ENCODE results near the gene ZNF407.

Gene ZNF407

DNA sequence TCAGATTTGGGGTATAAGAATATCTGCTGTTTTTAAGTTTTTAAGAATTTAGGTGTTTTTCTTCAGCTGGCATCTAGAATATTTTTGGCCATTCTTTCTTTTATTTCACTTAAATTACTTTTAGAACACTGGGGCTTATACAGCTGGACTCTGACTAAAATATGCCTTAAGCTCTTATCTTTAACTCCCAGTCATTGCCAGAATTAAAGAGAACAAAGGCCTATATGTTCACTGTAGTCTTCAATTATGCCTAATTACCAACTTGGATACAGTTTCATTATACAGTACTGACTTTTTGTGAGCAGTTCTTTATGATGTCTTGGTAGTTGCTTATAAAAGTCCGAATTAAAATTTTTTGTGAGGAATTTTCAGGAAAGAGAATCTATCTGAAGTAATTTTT is 192.8 kb downstream of the ZNF407 start:
- POLR2A ChIA-PET: no interaction called here
- Histone ChIP-seq H3K9me3 (ENCODE audit: control extremely low read depth in 1 of 5, control insufficient read depth in 4 of 5, insufficient read depth in 2 of 5, low read depth in 1 of 5, low read length in 4 of 5) (no peaks in the 10 kb centered on the region), H3K4me1 (ENCODE audit: control extremely low read depth in 1 of 4, control insufficient read depth in 4 of 4, insufficient read depth in 4 of 4, low read length in 3 of 4) (no peaks in the 10 kb centered on the region), H3K27me3 (replicated peaks in 2 of 5; ENCODE audit: control insufficient read depth in 4 of 5, insufficient read depth in 5 of 5, low read length in 4 of 5) (no peaks in the 10 kb centered on the region), H3K27ac (ENCODE audit: insufficient read depth in 1 of 2, low read depth in 1 of 2, low read length in 2 of 2, poor library complexity in 1 of 2, severe bottlenecking in 2 of 2) (no peak overlapping the region), H3K4me3 (ENCODE audit: control insufficient read depth in 1 of 7, extremely low read depth in 1 of 7, insufficient read depth in 4 of 7, low read depth in 2 of 7, low read length in 6 of 7) (no peak overlapping the region), H3K36me3 (ENCODE audit: control insufficient read depth in 4 of 4, insufficient read depth in 4 of 4, low read length in 3 of 4) (peaks cover 0 to 14% (median 0%) of the 10 kb centered on the region in 4 experiments)
- DNase-seq: no peak
- CTCF ChIA-PET: no interaction called here
- no CpG with 5 or more reads among the region's 1 CpG for WGBS (ENCODE audit: insufficient coverage)

DNA sequence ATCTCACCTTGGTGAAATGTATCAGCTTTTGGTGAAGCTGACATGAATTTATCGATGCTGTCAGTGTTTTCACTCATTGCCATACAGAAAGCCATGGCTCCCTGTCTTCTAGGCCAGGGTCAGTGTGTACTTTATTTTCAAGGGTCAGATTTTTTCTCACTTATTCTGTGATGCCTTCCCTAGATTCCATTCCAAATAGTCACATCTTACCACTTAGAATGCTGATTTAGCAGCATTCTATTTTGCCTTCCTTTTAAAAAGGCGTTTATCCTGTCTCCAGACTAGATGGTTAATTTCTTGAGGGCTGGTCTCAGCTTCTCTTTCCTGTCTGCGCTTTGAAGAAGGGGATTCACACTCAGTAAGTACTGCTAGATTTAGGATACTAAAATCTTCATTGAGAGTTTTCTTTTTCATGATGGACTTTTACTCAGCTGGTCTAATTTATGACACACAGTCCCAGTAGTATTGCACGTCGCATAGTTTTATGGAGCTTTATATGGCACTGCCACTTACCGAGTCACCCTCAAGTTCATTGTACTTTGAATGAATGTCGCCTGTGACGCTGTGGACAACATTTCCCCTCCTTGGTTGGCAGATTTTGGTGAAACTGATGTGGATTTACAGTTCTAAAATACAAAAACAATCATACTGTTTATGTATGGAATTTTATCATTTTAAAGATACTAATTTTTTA is 194.0 kb downstream of the ZNF407 start:
- Histone ChIP-seq H3K4me1 (ENCODE audit: control extremely low read depth in 1 of 4, control insufficient read depth in 4 of 4, insufficient read depth in 4 of 4, low read length in 3 of 4) (no peaks in the 10 kb centered on the region), H3K9me3 (ENCODE audit: control extremely low read depth in 1 of 5, control insufficient read depth in 4 of 5, insufficient read depth in 2 of 5, low read depth in 1 of 5, low read length in 4 of 5) (no peaks in the 10 kb centered on the region), H3K27ac (ENCODE audit: insufficient read depth in 1 of 2, low read depth in 1 of 2, low read length in 2 of 2, poor library complexity in 1 of 2, severe bottlenecking in 2 of 2) (no peak overlapping the region), H3K4me3 (ENCODE audit: control insufficient read depth in 1 of 7, extremely low read depth in 1 of 7, insufficient read depth in 4 of 7, low read depth in 2 of 7, low read length in 6 of 7) (no peak overlapping the region), H3K36me3 (ENCODE audit: control insufficient read depth in 4 of 4, insufficient read depth in 4 of 4, low read length in 3 of 4) (peaks cover 0 to 10% (median 0%) of the 10 kb centered on the region in 4 experiments), H3K27me3 (replicated peaks in 2 of 5; ENCODE audit: control insufficient read depth in 4 of 5, insufficient read depth in 5 of 5, low read length in 4 of 5) (no peaks in the 10 kb centered on the region)
- ChIA-PET CTCF (no interaction called here), POLR2A (no interaction called here)
- DNase-seq: no peak
- WGBS (ENCODE audit: insufficient coverage): 100% methylated on average over 4 of the region's 8 CpGs

DNA sequence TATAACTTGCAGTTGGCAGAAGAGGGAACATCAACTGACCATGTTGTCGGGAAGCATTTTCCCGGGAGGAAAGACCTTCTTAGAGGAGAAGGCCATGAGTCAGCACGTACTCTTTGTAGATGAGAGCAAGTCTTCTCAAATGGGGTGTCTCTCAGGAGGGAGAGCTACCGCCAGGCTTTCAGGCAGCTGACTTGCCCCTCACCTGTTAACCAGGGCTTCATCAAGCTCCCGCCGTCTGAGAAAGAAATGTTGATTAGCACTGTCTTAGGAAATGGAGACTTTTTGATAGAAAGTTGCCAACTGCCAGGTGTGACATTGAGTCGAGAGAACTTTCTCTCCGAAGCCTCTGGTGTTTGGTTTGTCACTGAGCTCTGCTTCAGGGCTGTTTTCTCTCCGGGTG is 196.1 kb downstream of the ZNF407 start:
- Histone ChIP-seq H3K27me3 (replicated peaks in 2 of 5; ENCODE audit: control insufficient read depth in 4 of 5, insufficient read depth in 5 of 5, low read length in 4 of 5) (no peaks in the 10 kb centered on the region), H3K9me3 (ENCODE audit: control extremely low read depth in 1 of 5, control insufficient read depth in 4 of 5, insufficient read depth in 2 of 5, low read depth in 1 of 5, low read length in 4 of 5) (no peaks in the 10 kb centered on the region), H3K27ac (ENCODE audit: insufficient read depth in 1 of 2, low read depth in 1 of 2, low read length in 2 of 2, poor library complexity in 1 of 2, severe bottlenecking in 2 of 2) (no peak overlapping the region), H3K36me3 (ENCODE audit: control insufficient read depth in 4 of 4, insufficient read depth in 4 of 4, low read length in 3 of 4) (peaks cover 0 to 7% (median 0%) of the 10 kb centered on the region in 4 experiments), H3K4me3 (ENCODE audit: control insufficient read depth in 1 of 7, extremely low read depth in 1 of 7, insufficient read depth in 4 of 7, low read depth in 2 of 7, low read length in 6 of 7) (no peak overlapping the region), H3K4me1 (ENCODE audit: control extremely low read depth in 1 of 4, control insufficient read depth in 4 of 4, insufficient read depth in 4 of 4, low read length in 3 of 4) (no peaks in the 10 kb centered on the region)
- no peak for DNase-seq
- WGBS (ENCODE audit: insufficient coverage): 79% methylated on average over 8 of the region's 9 CpGs
- ChIA-PET CTCF (no interaction called here), POLR2A (no interaction called here)

DNA sequence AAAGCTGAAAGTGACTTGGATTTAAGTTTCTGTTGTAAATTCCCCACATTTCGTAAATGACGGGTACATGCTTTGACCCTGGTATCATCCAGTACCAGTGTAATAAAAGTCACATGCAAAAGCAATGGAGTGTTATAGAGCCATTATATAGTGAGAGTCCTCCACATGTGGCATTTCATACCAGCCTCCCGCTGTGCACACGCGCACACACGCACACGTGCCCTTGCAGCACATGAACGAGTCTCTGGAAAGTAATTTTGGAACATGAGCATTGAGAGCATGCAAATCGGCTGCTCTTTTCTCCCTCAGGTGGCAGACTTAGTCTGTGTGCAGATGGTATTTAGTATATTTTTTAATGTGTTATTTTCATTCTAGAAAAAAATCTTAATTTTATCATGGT is 198.1 kb downstream of the ZNF407 start:
- Histone ChIP-seq H3K36me3 (ENCODE audit: control insufficient read depth in 4 of 4, insufficient read depth in 4 of 4, low read length in 3 of 4) (peaks cover 0 to 3% (median 0%) of the 10 kb centered on the region in 4 experiments), H3K9me3 (ENCODE audit: control extremely low read depth in 1 of 5, control insufficient read depth in 4 of 5, insufficient read depth in 2 of 5, low read depth in 1 of 5, low read length in 4 of 5) (no peaks in the 10 kb centered on the region), H3K4me3 (ENCODE audit: control insufficient read depth in 1 of 7, extremely low read depth in 1 of 7, insufficient read depth in 4 of 7, low read depth in 2 of 7, low read length in 6 of 7) (no peak overlapping the region), H3K27me3 (replicated peaks in 2 of 5; ENCODE audit: control insufficient read depth in 4 of 5, insufficient read depth in 5 of 5, low read length in 4 of 5) (no peaks in the 10 kb centered on the region), H3K27ac (ENCODE audit: insufficient read depth in 1 of 2, low read depth in 1 of 2, low read length in 2 of 2, poor library complexity in 1 of 2, severe bottlenecking in 2 of 2) (no peak overlapping the region), H3K4me1 (ENCODE audit: control extremely low read depth in 1 of 4, control insufficient read depth in 4 of 4, insufficient read depth in 4 of 4, low read length in 3 of 4) (no peaks in the 10 kb centered on the region)
- CTCF ChIA-PET: no interaction called here
- DNase-seq: no peak
- 98% methylated on average over 8 of the region's 9 CpGs for WGBS (ENCODE audit: insufficient coverage)
- POLR2A ChIA-PET: no interaction called here

DNA sequence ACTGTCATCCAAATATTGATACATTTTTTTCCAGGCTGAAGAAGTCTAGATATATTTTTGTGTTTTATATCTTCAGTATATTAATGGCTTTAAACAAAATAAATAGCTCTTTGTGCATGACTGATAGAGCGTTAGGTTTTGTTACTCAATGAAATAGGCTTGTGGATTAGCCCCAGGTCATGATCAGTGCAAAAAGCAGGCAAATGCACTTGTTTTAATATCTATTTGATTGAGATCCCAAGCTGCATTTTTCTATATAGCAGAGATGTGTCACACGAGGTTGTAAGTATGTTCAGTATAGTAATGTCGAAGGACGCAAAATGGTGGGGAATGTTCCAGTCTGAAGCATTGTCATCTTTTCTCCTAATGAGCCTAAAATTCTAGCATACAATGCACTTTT is 198.5 kb downstream of the ZNF407 start:
- H3K27ac ChIP-seq (ENCODE audit: insufficient read depth in 1 of 2, low read depth in 1 of 2, low read length in 2 of 2, poor library complexity in 1 of 2, severe bottlenecking in 2 of 2): no peak overlapping the region
- no peaks in the 10 kb centered on the region for H3K9me3 ChIP-seq (ENCODE audit: control extremely low read depth in 1 of 5, control insufficient read depth in 4 of 5, insufficient read depth in 2 of 5, low read depth in 1 of 5, low read length in 4 of 5)
- H3K4me1 ChIP-seq (ENCODE audit: control extremely low read depth in 1 of 4, control insufficient read depth in 4 of 4, insufficient read depth in 4 of 4, low read length in 3 of 4): no peaks in the 10 kb centered on the region
- no peak for DNase-seq
- peaks cover 0 to 3% (median 0%) of the 10 kb centered on the region in 4 experiments for H3K36me3 ChIP-seq (ENCODE audit: control insufficient read depth in 4 of 4, insufficient read depth in 4 of 4, low read length in 3 of 4)
- WGBS (ENCODE audit: insufficient coverage): 100% methylated on average over 4 of the region's 4 CpGs
- no peak overlapping the region for H3K4me3 ChIP-seq (ENCODE audit: control insufficient read depth in 1 of 7, extremely low read depth in 1 of 7, insufficient read depth in 4 of 7, low read depth in 2 of 7, low read length in 6 of 7)
- no peaks in the 10 kb centered on the region for H3K27me3 ChIP-seq (replicated peaks in 2 of 5; ENCODE audit: control insufficient read depth in 4 of 5, insufficient read depth in 5 of 5, low read length in 4 of 5)
- CTCF ChIA-PET: no interaction called here
- POLR2A ChIA-PET: no interaction called here

DNA sequence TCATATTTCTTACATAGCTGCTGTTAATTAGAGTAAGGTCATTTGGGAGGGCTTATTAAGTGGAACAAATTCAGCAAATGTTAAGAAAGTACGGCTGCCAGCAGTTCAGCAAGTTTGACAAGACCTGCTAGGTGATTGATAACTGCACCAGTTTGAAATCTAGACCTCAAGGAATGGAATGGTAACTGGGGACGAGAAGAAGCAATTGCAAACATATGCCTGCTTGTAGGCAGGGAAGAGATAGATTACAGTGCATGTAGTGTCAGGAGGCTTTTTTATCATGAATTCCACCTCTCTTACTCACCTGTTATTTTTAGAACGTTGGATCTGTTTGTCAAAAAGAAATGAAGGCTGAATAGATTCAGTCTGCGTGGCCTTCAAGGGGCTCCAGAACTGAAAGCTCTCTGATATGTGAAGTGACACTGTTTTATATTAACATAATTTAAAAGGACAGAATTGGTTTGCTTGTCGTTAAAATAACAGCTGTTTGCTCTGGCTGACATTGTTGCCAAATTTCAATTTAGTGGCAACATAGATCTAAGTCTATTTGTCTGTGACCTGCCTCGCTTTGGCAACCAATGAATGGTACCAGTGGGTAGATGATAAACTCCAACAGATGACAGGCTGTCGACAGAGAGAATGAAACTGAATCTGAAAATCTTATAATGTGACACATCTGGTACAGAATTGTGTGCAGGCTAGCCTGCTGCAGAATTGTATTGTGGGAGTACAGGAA is 199.3 kb downstream of the ZNF407 start:
- Histone ChIP-seq H3K4me3 (ENCODE audit: control insufficient read depth in 1 of 7, extremely low read depth in 1 of 7, insufficient read depth in 4 of 7, low read depth in 2 of 7, low read length in 6 of 7) (no peak overlapping the region), H3K4me1 (ENCODE audit: control extremely low read depth in 1 of 4, control insufficient read depth in 4 of 4, insufficient read depth in 4 of 4, low read length in 3 of 4) (no peaks in the 10 kb centered on the region), H3K27ac (ENCODE audit: insufficient read depth in 1 of 2, low read depth in 1 of 2, low read length in 2 of 2, poor library complexity in 1 of 2, severe bottlenecking in 2 of 2) (no peak overlapping the region), H3K36me3 (ENCODE audit: control insufficient read depth in 4 of 4, insufficient read depth in 4 of 4, low read length in 3 of 4) (no peaks in the 10 kb centered on the region), H3K9me3 (ENCODE audit: control extremely low read depth in 1 of 5, control insufficient read depth in 4 of 5, insufficient read depth in 2 of 5, low read depth in 1 of 5, low read length in 4 of 5) (no peaks in the 10 kb centered on the region), H3K27me3 (replicated peaks in 2 of 5; ENCODE audit: control insufficient read depth in 4 of 5, insufficient read depth in 5 of 5, low read length in 4 of 5) (no peaks in the 10 kb centered on the region)
- CTCF ChIA-PET: interaction anchor here (0.6 kb wide), 1 partner anchor 516 kb away, joined by 3 read pairs; no protein-coding TSS in a partner anchor
- DNase-seq: no peak
- POLR2A ChIA-PET: interaction anchor here (0.6 to 0.7 kb wide), 2 partner anchors 13 to 270 kb away, joined by 3 read pairs; no protein-coding TSS in a partner anchor
- 100% methylated on average over 2 of the region's 7 CpGs for WGBS (ENCODE audit: insufficient coverage)

DNA sequence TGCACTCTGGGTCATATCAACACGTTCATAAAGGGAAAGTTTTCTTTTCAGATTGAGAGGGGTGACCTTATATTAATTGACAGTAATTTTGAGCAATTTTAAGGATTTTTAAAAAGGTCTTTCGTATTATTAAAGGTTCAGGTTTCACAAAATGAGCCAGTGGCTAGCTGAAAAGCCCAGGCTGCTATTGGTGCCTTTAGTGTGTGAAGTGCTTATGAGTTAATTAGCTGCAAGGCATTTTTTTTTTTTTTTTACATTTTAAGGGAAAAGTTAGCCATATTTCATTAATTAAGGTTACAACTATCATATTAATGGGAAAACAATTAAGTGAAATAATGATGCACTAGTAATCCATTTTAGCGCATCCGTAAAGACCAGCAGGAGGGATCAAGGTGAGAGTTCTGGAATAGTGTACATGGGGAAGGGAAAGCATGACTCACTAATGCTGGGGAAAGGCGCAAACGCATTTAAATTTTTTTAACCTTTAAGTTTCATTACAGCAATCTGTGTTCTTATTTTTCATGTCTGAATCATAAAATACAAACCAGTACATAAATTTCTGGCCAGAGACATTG is 200.0 kb downstream of the ZNF407 start:
- DNase-seq: no peak
- Histone ChIP-seq H3K4me3 (ENCODE audit: control insufficient read depth in 1 of 7, extremely low read depth in 1 of 7, insufficient read depth in 4 of 7, low read depth in 2 of 7, low read length in 6 of 7) (no peak overlapping the region), H3K4me1 (ENCODE audit: control extremely low read depth in 1 of 4, control insufficient read depth in 4 of 4, insufficient read depth in 4 of 4, low read length in 3 of 4) (no peaks in the 10 kb centered on the region), H3K27me3 (replicated peaks in 2 of 5; ENCODE audit: control insufficient read depth in 4 of 5, insufficient read depth in 5 of 5, low read length in 4 of 5) (no peaks in the 10 kb centered on the region), H3K27ac (ENCODE audit: insufficient read depth in 1 of 2, low read depth in 1 of 2, low read length in 2 of 2, poor library complexity in 1 of 2, severe bottlenecking in 2 of 2) (no peak overlapping the region), H3K9me3 (ENCODE audit: control extremely low read depth in 1 of 5, control insufficient read depth in 4 of 5, insufficient read depth in 2 of 5, low read depth in 1 of 5, low read length in 4 of 5) (no peaks in the 10 kb centered on the region), H3K36me3 (ENCODE audit: control insufficient read depth in 4 of 4, insufficient read depth in 4 of 4, low read length in 3 of 4) (no peaks in the 10 kb centered on the region)
- CTCF ChIA-PET: interaction anchor here (0.6 kb wide), 1 partner anchor 515 kb away, joined by 3 read pairs; no protein-coding TSS in a partner anchor
- 100% methylated on average over 2 of the region's 6 CpGs for WGBS (ENCODE audit: insufficient coverage)
- POLR2A ChIA-PET: interaction anchor here (0.6 to 0.7 kb wide), 2 partner anchors 12 to 269 kb away, joined by 3 read pairs; no protein-coding TSS in a partner anchor
